GM06990 (cell line): Measurements from ENCODE around the gene CCDC7.
"Not testable (repeated sequence)": the region's sequence is repeated elsewhere in the genome, so short reads cannot be mapped to it uniquely, and the experiment has no call there.

Experiments used
- DNase-seq: peaks from one replicate; pipeline ENCODE4 v3.0.0-alpha.2; 2011; ENCODE audit not compliant: insufficient read length; ENCODE audit errors: extremely low read depth
- H3K27me3 ChIP-seq: replicated peaks from 2 replicates; pipeline ENCODE4 v1.6.0; 2011; ENCODE audit warnings: low read length; ENCODE audit not compliant: control insufficient read depth, insufficient read depth
- H3K36me3 ChIP-seq: 2 replicates; pipeline ENCODE4 v1.5.1; 2011; ENCODE audit warnings: low read length; ENCODE audit not compliant: control insufficient read depth, insufficient read depth
- H3K4me3 ChIP-seq: replicated peaks from 2 replicates; pipeline ENCODE4 v1.5.1; 2011; ENCODE audit warnings: low read depth, mild to moderate bottlenecking, control low read depth, low read length
- TF ChIP-seq, protein P1 (sequence below): IDR thresholded peaks from 2 replicates; pipeline ENCODE4 v1.5.1; 2011; ENCODE audit warnings: low read length, control low read depth, mild to moderate bottlenecking, inconsistent platforms; ENCODE audit not compliant: insufficient read depth, poor library complexity, severe bottlenecking

CCDC7 gene

DNA sequence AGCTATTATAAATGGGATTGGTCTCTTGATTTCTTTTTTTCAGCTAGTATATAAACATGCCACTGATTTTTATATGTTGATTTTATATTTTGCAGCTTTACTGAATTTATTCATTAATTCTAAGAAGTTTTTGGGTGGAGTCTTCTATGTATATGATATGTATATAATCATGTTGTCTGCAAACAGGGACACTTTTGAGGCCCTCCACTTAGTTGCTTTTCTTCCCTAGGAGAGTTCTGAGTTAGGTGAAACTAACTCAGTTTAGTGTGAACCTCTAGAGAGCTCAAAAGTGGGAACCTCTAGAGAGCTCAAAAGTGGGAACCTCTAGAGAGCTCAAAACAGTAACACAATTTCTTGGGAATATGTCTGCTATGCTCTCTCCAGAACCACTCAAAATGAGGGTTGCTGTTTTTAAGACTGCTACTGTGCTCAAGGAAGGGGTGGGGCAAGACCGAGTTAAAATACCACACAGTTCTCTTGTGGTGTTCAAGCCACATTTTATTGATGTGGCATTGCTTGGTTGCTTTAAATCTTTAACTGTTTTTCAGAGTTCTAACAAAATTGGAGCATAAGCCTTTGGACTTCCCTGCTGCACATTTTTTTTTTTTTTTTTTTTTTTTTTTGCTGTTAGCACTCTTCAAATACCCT lies 13.2 kb downstream of the CCDC7 start:
- TF ChIP-seq, protein P1, sequence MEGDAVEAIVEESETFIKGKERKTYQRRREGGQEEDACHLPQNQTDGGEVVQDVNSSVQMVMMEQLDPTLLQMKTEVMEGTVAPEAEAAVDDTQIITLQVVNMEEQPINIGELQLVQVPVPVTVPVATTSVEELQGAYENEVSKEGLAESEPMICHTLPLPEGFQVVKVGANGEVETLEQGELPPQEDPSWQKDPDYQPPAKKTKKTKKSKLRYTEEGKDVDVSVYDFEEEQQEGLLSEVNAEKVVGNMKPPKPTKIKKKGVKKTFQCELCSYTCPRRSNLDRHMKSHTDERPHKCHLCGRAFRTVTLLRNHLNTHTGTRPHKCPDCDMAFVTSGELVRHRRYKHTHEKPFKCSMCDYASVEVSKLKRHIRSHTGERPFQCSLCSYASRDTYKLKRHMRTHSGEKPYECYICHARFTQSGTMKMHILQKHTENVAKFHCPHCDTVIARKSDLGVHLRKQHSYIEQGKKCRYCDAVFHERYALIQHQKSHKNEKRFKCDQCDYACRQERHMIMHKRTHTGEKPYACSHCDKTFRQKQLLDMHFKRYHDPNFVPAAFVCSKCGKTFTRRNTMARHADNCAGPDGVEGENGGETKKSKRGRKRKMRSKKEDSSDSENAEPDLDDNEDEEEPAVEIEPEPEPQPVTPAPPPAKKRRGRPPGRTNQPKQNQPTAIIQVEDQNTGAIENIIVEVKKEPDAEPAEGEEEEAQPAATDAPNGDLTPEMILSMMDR, result no peak
- Histone ChIP-seq H3K4me3 (no peak overlapping the region), H3K36me3 (no peaks in the 10 kb centered on the region), H3K27me3 (no peaks in the 10 kb centered on the region)
- DNase-seq, result no peak

DNA sequence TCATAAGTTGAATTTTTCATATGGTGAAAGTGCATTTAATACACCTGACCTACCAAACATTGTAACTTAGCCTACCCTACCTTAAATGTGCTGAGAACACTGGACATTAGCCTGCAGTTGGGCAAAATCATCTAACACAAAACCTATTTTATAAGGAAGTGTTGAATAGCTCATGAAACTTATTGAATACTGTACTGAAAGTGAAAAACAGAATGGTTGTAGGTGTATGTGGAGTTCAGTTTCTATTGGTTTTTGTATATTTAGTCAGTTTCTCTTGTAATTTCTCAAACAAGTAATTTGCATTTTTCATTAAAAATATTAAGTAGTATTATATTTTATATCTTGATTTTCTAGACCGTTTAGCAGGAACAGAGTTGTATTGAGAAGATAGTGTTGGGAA lies 15.3 kb downstream of the CCDC7 start:
- Histone ChIP-seq H3K4me3 (no peak overlapping the region), H3K36me3 (no peaks in the 10 kb centered on the region), H3K27me3 (no peaks in the 10 kb centered on the region)
- DNase-seq, result no peak
- TF ChIP-seq, protein P1, result no peak

DNA sequence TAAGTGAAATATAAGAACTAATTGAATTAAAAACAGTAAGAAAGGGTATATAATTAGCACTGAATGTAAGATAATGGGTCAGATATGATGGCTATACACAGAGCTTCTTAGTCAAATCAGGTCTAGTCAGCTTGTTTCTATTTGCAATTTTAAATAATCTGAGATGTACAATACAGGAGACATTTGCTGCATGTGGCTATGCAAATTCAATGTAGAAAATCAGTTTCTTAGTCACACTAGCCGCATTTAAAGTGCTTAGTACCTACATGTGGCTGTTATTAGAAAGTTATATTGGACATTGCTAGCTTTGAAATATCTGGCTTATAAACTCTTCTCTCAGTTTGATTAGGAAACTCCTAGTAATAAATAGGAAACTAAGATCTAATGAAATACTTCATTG lies 25.3 kb downstream of the CCDC7 start:
- H3K36me3 ChIP-seq, result no peaks in the 10 kb centered on the region
- TF ChIP-seq, protein P1, result no peak
- no peak for DNase-seq
- no peak overlapping the region for H3K4me3 ChIP-seq
- no peaks in the 10 kb centered on the region for H3K27me3 ChIP-seq

DNA sequence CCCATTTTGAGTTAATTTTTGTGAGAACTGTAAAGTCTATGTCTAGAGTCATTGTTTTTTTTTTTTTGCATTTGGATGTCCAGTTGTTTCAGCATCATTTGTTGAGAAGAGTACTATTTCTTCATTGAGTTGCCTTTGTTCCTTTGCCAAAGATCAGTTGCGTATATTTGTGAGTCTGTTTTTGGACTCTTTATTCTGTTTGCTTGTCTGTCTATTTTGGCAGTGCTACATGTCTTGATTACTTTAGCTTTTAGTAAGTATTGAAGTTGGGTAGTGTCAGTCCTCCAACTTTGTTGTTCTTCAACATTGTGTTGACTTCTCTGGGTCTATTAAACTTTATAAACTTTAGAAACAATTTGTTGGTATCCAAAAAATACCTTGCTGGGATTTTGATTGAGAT lies 31.6 kb downstream of the CCDC7 start:
- Histone ChIP-seq H3K36me3 (no peaks in the 10 kb centered on the region), H3K27me3 (no peaks in the 10 kb centered on the region), H3K4me3 (no peak overlapping the region)
- no peak for DNase-seq
- TF ChIP-seq, protein P1, result no peak

DNA sequence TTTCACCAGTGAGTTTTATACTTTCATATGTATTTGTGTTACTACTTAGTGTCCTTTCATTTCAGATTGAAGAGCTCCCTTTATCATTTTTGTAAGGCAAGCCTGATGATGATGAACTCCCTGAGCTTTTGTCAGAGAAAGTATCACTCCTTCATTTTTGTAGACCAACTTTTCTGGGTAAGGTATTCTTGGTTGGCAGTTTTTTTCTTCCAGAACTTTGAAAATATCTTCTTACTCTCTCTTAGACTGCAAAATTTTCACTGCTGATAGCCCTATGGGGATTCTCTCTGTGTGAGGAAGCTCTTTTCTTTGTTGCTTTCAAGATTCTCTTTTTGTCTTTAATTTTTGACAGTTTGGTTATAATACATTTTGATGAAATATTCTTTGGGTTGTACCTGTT lies 35.7 kb downstream of the CCDC7 start:
- Histone ChIP-seq H3K36me3 (no peaks in the 10 kb centered on the region), H3K27me3 (no peaks in the 10 kb centered on the region), H3K4me3 (no peak overlapping the region)
- DNase-seq, result no peak
- TF ChIP-seq, protein P1, result no peak

DNA sequence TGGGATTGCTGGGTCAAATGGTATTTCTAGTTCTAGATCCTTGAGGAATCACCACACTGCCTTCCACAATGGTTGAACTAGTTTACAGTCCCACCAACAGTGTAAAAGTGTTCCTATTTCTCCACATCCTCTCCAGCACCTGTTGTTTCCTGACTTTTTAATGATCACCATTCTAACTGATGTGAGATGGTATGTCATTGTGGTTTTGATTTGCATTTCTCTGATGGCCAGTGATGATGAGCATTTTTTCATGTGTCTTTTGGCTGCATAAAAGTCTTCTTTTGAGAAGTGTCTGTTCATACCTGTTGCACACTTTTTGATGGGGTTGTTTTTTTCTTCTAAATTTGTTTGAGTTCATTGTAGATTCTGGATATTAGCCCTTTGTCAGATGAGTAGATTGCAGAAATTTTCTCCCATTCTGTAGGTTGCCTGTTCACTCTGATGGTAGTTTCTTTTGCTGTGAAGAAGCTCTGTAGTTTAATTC lies 37.1 kb downstream of the CCDC7 start:
- DNase-seq, H3K27me3 ChIP-seq, H3K36me3 ChIP-seq, H3K4me3 ChIP-seq: not testable (repeated sequence)

DNA sequence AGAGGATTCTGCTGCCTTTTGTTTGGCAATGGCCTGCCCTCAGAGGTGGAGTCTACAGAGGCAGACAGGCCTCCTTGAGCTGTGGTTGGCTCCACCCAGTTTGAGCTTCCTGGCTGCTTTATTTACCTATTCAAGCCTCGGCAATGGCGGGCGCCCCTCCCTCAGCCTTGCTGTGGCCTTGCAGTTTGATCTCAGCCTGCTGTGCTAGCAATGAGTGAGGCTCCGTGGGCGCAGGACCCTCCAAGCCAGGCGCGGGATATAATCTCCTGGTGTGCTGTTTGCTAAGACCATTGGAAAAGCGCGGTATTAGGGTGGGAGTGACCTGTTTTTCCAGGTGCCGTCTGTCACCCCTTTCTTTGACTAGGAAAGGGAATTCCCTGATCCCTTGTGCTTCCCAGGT lies 42.1 kb downstream of the CCDC7 start:
- not testable (repeated sequence) for H3K27me3 ChIP-seq, H3K36me3 ChIP-seq, H3K4me3 ChIP-seq, DNase-seq
